ENCODE data around the gene SLC26A1. TPM values are rescaled to one million over a fixed set of nuclear protein-coding genes. Genes with fewer than 3 reads are reported as not detected.
A peak's percentile ranks its signal among the peaks of the same experiment; 100 is the strongest.
"Not testable (repeated sequence)": the region's sequence is repeated elsewhere in the genome, so short reads cannot be mapped to it uniquely, and the experiment has no call there.

SLC26A1 gene
- total and polyA plus RNA-seq, 3 donors from 2014 or later = 0.51 to 2.0 (median 0.99) TPM

DNA sequence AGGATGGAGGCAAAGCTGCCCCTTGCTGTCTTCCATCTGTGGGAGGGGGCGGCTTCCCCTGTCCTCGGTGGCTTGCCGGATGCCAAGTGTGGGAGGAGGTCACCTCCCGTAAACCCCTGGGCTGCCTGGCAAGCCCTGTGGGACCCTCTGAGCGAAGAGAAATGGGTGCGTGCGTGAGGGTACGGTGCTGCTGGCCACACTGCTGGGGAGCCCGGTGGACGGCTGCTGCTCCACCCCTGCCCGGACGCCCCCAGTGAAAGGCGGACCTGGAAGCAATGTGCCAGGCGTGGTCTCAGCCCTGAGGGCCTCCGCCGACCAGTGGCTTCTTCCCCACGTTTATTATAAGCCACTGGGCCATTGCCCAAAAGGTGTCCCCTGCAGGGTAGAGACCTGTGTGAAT, 10.9 kb downstream of the SLC26A1 start:
- no peak overlapping the region for H3K27ac ChIP-seq
- WGBS, 2 donors = 93 to 95% methylated on average over 14 to 17 of the region's 17 CpGs
- no peaks in the 10 kb centered on the region for H3K27me3 ChIP-seq
- peaks cover 6% of the 10 kb centered on the region for H3K4me1 ChIP-seq
- TF ChIP-seq, protein P1, sequence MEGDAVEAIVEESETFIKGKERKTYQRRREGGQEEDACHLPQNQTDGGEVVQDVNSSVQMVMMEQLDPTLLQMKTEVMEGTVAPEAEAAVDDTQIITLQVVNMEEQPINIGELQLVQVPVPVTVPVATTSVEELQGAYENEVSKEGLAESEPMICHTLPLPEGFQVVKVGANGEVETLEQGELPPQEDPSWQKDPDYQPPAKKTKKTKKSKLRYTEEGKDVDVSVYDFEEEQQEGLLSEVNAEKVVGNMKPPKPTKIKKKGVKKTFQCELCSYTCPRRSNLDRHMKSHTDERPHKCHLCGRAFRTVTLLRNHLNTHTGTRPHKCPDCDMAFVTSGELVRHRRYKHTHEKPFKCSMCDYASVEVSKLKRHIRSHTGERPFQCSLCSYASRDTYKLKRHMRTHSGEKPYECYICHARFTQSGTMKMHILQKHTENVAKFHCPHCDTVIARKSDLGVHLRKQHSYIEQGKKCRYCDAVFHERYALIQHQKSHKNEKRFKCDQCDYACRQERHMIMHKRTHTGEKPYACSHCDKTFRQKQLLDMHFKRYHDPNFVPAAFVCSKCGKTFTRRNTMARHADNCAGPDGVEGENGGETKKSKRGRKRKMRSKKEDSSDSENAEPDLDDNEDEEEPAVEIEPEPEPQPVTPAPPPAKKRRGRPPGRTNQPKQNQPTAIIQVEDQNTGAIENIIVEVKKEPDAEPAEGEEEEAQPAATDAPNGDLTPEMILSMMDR (IDR thresholded peaks at IDR 0.05) = no peak
- TF ChIP-seq POLR2A (IDR thresholded peaks at IDR 0.05) = no peak
- no peak overlapping the region for H3K4me3 ChIP-seq
- intact Hi-C loops (cut with DNase I; ENCODE audit: low total_unique reads) = no loop called here
- no peaks in the 10 kb centered on the region for H3K36me3 ChIP-seq (ENCODE audit: low read depth, missing control alignments)
- DNase-seq = no peak
- H3K9me3 ChIP-seq = no peaks in the 10 kb centered on the region

DNA sequence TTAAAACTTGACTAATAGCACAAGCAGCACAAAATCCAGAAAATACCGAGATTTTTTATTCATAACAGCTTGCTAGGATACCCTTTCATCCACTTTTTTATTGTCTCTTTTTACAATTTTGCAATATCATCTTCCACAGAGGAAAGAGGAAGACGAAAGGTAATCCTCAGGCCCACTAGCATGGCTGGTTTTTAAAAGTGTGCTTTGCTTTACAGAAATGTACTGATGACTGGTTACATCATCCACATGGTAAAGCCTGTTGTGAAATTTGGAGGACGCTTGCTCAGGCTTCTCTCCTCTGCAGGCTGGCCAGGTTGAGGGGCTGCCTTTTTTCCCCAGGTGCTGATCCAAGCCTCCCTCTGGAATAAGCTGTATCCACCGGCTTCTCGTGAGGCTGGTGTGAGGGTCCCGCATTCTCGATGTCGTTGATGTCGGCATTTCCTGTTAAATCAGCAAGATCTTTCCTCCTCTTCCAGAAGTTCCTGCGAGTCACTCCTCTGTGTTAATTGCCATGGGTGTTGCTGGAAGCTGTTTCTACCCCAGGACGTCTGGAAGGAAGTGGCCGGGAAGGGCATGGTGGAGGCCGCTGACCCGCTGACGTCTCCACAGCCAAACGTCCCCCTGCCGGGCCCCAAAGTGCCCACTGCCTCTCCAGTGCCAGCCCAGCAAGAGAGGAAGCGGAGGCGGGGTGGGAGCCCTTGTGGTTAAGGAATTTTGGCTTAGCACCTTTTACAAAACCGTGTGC, 14.1 kb downstream of the SLC26A1 start:
- no peak overlapping the region for H3K4me3 ChIP-seq
- H3K36me3 ChIP-seq (ENCODE audit: low read depth, missing control alignments) = no peaks in the 10 kb centered on the region
- H3K27me3 ChIP-seq = no peaks in the 10 kb centered on the region
- TF ChIP-seq, protein P1 (IDR thresholded peaks at IDR 0.05) = no peak
- no peak for TF ChIP-seq POLR2A (IDR thresholded peaks at IDR 0.05)
- WGBS, 2 donors = 66 to 67% methylated on average over 19 to 20 of the region's 20 CpGs
- DNase-seq = no peak
- H3K4me1 ChIP-seq = no peaks in the 10 kb centered on the region
- no peak overlapping the region for H3K27ac ChIP-seq
- no peaks in the 10 kb centered on the region for H3K9me3 ChIP-seq
- intact Hi-C loops (cut with DNase I; ENCODE audit: low total_unique reads) = no loop called here

DNA sequence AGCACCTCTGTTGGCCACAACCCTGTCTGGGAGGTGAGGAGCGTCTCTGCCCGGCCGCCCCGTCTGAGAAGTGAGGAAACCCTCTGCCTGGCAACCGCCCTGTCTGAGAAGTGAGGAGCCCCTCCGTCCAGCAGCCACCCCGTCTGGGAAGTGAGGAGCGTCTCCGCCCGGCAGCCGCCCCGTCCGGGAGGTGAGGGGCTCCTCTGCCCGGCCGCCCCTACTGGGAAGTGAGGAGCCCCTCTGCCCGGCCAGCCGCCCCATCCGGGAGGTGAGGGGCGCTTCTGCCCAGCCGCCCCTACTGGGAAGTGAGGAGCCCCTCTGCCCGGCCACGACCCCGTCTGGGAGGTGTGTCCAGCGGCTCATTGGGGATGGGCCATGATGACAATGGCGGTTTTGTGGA, 17.2 kb downstream of the SLC26A1 start:
- DNase-seq, H3K27me3 ChIP-seq: not testable (repeated sequence)

DNA sequence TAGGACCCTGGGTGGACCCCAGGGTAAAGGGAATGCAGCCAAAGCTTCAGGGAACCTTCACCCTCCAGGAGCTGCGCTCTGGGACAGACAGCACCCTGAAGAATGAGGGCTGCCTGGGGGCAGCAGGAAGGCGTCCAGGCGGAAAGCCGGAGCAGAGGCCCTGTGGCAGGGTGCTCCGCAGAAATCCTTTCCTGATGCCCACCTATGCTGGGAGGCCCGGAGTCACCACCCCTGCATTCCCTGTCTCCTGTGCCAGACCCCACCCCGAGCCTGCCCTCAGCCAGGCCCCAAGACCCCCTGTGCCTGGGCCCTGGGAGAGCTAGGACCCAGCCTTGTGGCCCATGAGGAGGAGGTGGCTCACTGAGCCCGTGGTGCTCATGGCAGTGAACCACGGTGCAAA, 18.5 kb downstream of the SLC26A1 start:
- no peak for DNase-seq
- TF ChIP-seq, protein P1 (IDR thresholded peaks at IDR 0.05) = no peak
- TF ChIP-seq POLR2A (IDR thresholded peaks at IDR 0.05) = no peak
- H3K36me3 ChIP-seq (ENCODE audit: low read depth, missing control alignments) = no peaks in the 10 kb centered on the region
- no peak overlapping the region for H3K27ac ChIP-seq
- H3K4me3 ChIP-seq = no peak overlapping the region
- H3K9me3 ChIP-seq = no peaks in the 10 kb centered on the region
- H3K4me1 ChIP-seq = peaks cover 14% of the 10 kb centered on the region
- H3K27me3 ChIP-seq = no peaks in the 10 kb centered on the region
- WGBS, 2 donors = 83% methylated on average over 9 of the region's 9 CpGs; no CpG with 5 or more reads in 1 of the 2 donors
- intact Hi-C loops (cut with DNase I; ENCODE audit: low total_unique reads) = no loop called here

More for the DNA sequence above, 17.2 kb downstream of the SLC26A1 start:
- H3K36me3 ChIP-seq (ENCODE audit: low read depth, missing control alignments); H3K9me3 ChIP-seq; H3K4me3 ChIP-seq; intact Hi-C loops (cut with DNase I; ENCODE audit: low total_unique reads); H3K27ac ChIP-seq: not testable (repeated sequence)
- H3K4me1 ChIP-seq = peaks cover 14% of the 10 kb centered on the region
- WGBS, 2 donors = 78% methylated on average over 3 of the region's 25 CpGs; no CpG with 5 or more reads in 1 of the 2 donors

DNA sequence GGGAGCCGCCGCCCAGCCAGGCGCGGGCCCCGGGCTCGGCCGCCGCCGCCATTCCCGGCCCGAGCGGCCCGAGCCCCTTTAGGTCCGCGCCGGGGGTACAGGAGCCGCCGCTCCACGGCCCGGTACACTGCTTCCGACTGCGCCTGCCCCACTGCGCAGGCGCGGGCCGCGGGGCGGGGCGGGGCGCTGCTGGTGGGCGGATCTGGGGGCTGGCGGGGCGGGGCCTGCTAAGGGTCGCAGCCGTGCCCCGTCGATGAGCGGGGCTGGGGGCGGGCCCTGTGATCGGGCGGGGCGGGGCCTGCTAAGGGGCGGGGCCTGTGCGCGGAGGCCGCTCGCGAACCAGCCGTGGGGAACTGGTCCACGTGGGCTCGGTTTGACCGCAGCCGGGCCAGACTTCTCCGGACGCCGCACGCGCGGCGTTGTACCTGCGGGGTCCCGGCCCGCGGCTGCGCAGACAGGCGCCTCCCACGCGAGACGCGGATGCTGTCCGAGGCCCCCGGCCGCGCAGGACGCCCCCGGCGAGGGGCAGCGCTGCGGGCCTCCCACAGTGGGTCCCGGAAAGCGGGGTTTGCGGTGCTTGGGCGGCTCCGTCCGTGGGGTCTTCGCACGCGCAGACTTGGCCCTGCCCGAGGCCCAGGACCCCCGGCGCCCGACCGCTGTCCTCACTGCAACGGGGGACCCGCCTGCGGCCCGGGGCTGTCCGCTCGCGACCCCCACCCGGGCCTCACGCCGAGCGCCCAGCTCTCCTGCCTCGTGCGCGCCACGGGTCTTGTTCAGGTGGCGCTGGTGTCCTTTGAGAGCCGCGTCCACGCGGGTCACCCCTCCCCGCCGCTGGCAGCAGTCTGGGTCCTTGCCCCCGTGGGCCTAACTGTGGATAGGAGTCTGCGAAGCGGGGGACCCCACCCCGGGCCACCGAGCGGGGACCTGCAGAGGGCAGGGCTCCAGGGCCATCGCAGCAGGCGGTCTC, 19.5 kb downstream of the SLC26A1 start, which contains the start of gene DGKQ:
Gene DGKQ (minus strand): TSS at position 139 of the 967 bp plus-strand sequence. CDS start 87 bp downstream, at position 52.
- TF ChIP-seq, protein P1 (IDR thresholded peaks at IDR 0.05) = no peak
- TF ChIP-seq POLR2A (IDR thresholded peaks at IDR 0.05) = no peak
- 20 to 79% methylated on average over 15 to 100 of the region's 123 CpGs for WGBS, 2 donors
- Histone ChIP-seq H3K4me3 (peak within 1 kb of the TSS; percentile 61 to 67), H3K27ac (no peak within 1 kb of the TSS), H3K36me3 (ENCODE audit: low read depth, missing control alignments) (no peaks in the 10 kb centered on the region), H3K27me3 (no peaks in the 10 kb centered on the region), H3K4me1 (peaks cover 14% of the 10 kb centered on the region), H3K9me3 (no peaks in the 10 kb centered on the region)
- intact Hi-C loops (cut with DNase I; ENCODE audit: low total_unique reads) = no loop called here
- peak; percentile 92 for DNase-seq
